Stimulated activated CD8-positive, alpha-beta memory T cell treated with anti-CD3 and anti-CD28 coated beads, Interleukin-15, amount 100 ng/mL, for 48 hours (primary cell): ENCODE measurements around the gene PABPC3.
A peak's percentile ranks its signal among the peaks of the same experiment; 100 is the strongest.

ENCODE experiments used
- DNase-seq, 2 donors: peaks; one replicate each; pipeline ENCODE4 v3.0.0-alpha.2; 2020; ENCODE audit warnings: low read depth in 2 of 2

The PABPC3 gene

DNA sequence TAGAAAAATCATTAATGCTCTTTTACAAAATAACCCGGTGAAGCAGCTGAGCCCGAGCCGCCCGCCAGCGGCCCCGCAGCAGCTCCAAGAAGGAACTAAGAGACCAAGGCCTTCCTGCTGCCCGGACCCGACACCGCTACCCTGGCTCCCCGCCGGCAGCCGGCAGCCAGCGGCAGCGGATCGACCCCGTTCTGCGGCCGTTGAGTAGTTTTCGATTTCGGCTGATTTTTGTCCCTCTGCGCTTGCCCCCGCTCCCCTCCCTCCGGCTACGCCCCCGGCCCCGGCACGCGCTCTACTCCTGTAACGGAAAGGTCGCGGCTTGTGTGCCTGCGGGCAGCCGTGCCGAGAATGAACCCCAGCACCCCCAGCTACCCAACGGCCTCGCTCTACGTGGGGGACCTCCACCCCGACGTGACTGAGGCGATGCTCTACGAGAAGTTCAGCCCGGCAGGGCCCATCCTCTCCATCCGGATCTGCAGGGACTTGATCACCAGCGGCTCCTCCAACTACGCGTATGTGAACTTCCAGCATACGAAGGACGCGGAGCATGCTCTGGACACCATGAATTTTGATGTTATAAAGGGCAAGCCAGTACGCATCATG, at the start of gene PABPC3:
PABPC3 (plus strand) TSS at position 286 of the 603 bp plus-strand sequence; CDS start at position 349, 63 bp downstream.
- peak in 1 of 2 donors; percentile 10 for DNase-seq

GRCh38 chr13:25046274-25046984, 49.5 kb upstream of the PABPC3 start:
- DNase-seq, result no peak

DNA sequence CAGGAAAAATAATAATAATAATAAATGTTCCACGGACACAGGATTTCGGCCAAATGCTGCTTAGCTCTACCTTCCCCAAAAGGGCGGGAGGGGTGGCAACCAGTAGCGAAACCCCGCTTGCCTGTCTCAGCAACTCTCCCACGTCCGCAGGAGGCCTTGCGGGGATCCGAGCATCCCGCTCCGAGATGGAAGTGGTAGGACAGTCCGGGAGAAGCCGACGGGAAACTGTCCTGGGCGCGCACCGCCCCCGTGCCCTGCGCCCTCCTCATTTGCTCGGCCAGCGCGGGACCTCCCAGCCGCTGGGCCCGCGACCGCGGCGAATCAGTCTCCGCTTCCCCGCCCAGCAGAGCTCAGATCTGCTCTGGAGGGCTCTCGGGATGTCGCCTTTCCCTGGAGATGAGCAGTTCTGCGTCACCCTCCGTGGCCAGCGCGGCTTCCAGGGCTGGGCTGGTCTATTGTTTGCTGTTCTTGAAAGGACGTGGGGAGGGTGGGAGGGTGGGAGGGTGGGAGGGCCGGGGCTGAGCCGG, 48.9 kb upstream of the PABPC3 start:
- DNase-seq, result no peak

GRCh38 chr13:25051065-25051464, 44.9 kb upstream of the PABPC3 start:
- DNase-seq, result no peak

GRCh38 chr13:25059166-25059565, 36.8 kb upstream of the PABPC3 start:
- DNase-seq, result no peak

DNA sequence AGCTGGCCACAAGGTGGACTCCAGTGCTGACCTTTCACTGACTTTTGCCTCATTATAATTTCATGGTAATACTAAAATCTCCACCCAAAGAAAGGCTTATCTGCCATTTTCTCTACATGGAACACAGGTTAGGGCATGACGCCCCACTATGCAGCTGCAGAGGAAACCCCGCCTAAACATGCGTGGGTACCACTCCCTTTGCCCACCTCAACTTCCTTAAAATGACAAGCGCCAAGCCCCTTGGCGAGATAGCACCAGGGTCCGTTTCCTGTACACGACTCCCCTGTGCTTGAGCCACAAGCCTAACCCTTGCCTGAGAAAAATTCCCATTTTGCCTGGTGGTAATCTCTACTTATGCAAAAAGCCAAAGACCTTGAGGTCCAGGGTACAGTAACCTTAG, 36.0 kb upstream of the PABPC3 start:
- no peak for DNase-seq

DNA sequence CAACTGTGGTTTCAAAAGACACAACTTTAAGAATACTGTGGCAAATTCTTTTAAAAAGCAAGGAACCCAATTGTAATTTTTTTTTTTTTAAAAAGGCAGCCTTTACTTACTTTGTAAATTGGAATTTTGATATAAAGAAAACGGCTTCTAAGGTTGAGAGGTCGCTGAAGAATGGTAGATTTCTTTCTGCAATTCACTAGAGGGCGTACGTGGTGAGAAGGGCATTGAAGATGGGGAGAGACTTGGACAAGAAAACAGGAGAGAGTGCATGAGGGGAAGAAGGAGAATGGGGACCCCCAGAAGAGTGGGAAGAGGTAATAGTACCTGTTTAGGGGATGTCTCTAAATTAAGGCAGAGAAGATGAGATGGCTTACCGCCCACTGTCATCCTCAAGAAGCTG, 33.5 kb upstream of the PABPC3 start:
- DNase-seq, result no peak

DNA sequence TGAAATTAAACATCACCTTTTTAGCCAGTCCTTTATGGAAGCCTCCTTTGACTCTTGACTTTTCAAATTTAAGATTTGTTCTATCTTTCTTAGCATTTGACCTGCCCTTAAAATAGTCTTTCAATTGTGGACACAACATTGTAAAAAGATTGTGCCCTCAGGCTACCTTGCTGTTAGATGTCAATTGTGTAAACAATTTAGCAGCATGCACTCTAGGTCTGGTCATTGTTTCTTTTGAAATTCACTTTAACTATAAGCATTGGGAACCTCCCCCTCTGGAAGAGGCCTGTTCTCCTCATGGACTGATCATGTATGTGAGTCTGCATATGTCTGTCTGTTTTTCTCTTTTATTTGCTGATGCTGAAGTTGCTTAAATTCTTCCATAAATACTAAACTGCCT, 31.5 kb upstream of the PABPC3 start:
- DNase-seq, result no peak

GRCh38 chr13:25065974-25066770, 29.8 kb upstream of the PABPC3 start:
- no peak for DNase-seq

GRCh38 chr13:25067064-25067463, 28.9 kb upstream of the PABPC3 start:
- no peak for DNase-seq

DNA sequence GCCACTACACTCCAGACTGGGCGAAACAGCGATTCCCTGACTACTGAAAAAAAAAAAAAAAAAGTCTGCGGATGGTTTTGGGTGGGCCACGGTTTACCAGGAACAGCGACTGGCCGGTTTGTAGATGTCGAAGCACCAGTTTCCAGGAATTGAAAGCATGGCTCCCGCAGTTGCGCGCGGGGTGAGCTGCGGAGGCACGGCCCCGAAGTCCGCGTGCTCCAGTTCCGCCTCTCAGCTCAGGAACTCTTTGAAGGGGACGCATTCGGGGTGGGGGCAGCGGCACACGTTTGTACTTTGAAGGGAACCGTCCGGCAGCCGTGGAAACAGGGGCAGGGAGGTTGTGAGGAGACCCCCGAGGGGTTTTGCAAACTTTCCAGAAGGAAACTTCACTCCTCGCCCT, 27.1 kb upstream of the PABPC3 start:
- DNase-seq, result no peak

GRCh38 chr13:25069236-25069635, 26.7 kb upstream of the PABPC3 start:
- no peak for DNase-seq

DNA sequence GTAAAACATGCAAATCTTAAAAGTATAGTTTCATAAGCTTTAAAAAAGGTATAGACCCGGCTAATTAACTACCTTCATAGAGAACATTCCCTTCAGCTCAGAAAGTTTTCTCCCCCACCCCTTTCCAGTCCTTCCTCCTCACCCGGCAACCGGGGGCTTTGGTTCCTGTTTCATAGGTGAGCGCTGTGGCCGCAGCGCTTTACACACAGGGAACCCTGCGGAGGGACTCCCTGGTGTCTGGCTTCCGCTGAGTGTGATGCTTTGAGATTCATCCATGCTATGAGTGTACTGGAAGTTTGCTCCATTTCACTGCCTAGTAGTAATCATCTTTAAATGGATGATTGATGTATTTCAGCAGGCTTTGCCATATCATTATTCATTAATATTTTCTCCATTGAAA, 26.0 kb upstream of the PABPC3 start:
- DNase-seq, result no peak

DNA sequence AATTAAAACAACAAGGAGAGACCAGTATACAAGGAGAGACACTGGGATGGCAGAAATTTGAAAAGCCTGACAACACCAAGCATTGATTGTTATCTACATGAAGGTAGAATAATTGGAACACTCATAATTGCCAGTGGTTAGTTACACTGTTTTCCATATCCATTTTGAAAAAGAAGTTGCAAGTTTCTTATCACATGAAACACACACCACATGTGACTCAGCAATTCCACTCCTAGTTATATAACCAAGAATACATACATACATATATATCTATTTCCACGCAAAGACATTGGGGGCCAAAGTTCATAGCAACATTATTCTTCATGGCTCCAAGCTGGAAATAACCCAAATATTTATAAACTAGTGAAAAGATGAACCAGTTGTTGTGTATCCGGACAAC, 15.2 kb upstream of the PABPC3 start:
- DNase-seq, result no peak

GRCh38 chr13:25084096-25084495, 11.8 kb upstream of the PABPC3 start:
- DNase-seq, result no peak

GRCh38 chr13:25085125-25085742, 10.7 kb upstream of the PABPC3 start:
- no peak for DNase-seq

DNA sequence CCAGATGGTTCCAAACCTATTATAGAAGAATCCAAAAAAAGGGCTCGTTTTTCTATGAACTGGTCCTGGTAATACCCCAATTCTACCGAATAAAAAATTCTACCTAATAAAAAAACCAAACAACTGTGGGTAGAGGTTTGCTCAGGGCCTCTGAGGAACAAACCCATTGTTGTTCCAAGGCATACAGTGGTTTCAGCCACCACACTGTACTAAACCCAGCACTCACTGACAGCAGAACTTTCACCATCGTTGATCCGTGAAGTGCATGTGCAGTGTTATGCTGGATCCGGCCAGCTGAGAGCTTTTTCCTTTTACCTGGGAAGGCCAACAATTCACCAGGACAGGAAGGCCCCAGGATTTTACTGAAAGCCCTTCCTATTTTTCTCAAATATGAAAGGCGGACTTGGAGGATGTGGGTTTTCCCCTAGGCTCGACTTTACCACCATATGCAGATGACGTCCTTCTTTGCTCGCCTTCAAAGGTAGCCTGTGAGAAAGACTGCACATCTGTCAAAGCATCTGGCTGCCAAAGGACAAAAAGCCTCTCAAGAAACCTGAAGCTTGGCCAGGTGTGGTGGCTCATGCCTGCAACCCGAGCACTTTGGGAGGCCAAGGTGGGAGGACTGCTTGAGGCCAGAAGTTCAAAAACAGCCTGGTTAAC, 7.2 kb upstream of the PABPC3 start:
- no peak for DNase-seq

GRCh38 chr13:25097426-25097825, 1.5 kb downstream of the PABPC3 start:
- DNase-seq, result no peak

DNA sequence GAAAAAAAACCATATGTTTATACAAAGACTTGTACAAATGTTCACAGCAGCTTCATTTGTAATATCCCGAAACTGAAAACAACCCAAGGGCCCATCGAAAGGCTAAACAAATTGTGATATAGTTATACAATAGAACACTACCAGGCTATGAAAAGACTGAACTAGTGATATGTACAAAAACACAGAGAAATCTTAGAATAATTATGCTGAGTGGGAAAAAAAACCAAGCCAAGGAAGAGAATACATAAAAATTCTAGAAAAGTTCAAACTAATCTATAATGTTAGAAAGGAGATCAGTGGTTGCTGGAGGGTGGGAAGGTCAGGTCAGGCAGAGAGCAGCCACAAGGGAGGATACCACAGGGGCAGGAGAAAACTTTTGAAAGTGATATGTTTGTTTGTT, 7.8 kb downstream of the PABPC3 start:
- no peak for DNase-seq

- no peak for DNase-seq
These were observed 13.4 kb downstream of the PABPC3 start for GRCh38 chr13:25109341-25109740.

DNA sequence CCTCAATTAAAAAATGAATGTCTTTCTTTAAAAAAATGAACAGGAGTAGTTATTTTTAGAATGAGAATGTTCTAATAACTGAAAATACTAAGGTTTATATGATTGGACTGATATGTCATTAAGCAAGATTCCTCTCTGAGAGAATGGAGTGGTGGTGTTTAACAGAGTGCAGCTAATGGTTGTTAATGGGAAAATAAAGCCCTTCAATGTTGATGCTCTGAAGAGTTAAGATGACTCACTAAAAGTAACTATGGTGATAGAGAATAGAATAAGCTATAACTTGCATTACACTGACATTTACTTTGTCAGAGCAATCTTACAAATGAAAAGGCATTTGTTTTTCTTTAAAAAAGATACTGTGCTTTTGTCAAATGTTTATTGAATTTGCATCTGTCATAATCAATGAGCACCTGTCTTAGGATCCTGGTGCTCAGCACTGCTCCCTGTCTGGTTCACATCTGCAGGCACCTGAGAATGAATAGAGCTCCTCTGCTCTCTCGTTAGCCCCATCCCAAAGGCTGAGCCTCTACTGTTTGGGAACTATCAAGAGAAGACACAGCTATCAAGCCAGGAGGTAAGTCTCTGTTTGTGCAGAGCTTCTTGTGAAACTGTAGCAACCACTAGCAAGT, 15.1 kb downstream of the PABPC3 start:
- no peak for DNase-seq
